ENCODE measurements around the gene TRPV6. TPM values are rescaled to one million over a fixed set of nuclear protein-coding genes. Genes with fewer than 3 reads are reported as not detected.

The TRPV6 gene
- total RNA-seq, 1 donor from 2014 or later = not detected

DNA sequence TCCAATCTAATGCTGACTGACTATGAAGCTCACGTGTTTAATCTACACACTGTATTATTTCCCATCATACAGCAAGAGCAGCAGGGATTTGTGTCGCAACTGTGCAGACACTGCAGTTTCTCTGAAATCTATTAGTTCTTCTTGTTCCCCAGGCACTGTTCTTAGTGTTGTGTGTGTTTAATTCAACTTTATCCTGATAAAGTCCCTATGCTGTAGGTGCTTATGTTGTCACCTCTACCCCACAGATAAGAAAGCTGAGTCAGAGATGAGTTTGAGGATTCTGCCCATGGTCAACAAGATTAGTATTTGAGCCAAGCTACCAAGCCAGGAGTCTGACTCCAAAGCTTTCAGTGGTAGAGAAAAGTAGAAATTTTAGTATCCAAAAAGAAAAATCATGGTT lies 53.1 kb downstream of the TRPV6 start:
- TF ChIP-seq, protein P1, sequence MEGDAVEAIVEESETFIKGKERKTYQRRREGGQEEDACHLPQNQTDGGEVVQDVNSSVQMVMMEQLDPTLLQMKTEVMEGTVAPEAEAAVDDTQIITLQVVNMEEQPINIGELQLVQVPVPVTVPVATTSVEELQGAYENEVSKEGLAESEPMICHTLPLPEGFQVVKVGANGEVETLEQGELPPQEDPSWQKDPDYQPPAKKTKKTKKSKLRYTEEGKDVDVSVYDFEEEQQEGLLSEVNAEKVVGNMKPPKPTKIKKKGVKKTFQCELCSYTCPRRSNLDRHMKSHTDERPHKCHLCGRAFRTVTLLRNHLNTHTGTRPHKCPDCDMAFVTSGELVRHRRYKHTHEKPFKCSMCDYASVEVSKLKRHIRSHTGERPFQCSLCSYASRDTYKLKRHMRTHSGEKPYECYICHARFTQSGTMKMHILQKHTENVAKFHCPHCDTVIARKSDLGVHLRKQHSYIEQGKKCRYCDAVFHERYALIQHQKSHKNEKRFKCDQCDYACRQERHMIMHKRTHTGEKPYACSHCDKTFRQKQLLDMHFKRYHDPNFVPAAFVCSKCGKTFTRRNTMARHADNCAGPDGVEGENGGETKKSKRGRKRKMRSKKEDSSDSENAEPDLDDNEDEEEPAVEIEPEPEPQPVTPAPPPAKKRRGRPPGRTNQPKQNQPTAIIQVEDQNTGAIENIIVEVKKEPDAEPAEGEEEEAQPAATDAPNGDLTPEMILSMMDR (IDR thresholded peaks at IDR 0.05) = no peak
- Histone ChIP-seq H3K4me3 (no peak overlapping the region), H3K27me3 (no peaks in the 10 kb centered on the region), H3K27ac (no peak overlapping the region), H3K36me3 (no peaks in the 10 kb centered on the region), H3K9me3 (no peaks in the 10 kb centered on the region), H3K4me1 (no peaks in the 10 kb centered on the region)
- intact Hi-C loops (cut with DNase I) = no loop called here
- no peak for DNase-seq (ENCODE audit: low spot score in 2 of 2)

DNA sequence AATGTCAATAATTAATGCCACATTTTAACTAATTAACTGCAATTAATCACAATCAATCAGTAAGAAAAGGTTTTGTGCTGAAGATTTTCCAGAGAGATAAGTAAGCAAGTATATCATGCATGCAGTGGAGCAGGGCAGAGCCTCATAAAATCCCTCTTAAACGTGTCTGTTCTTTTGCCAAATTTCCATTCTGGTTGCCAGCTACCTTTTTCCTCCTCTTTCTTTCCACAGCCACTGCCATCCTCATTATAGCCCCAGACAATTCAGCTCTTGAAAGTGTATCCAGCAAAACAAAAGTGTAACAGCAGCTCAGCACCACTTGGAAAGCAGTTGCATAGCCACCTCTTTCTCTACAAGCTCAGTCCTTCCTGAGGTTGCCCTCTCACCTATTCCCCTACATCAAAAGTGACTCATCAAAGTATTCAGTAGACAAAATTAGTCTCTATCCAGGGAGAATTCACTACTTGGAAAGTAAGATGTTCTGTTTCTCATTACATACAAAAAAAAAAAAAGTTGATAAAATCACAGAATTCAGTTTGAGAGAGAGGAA lies 57.5 kb downstream of the TRPV6 start:
- H3K36me3 ChIP-seq = no peaks in the 10 kb centered on the region
- no peaks in the 10 kb centered on the region for H3K4me1 ChIP-seq
- H3K4me3 ChIP-seq = no peak overlapping the region
- TF ChIP-seq, protein P1 (IDR thresholded peaks at IDR 0.05) = no peak
- H3K9me3 ChIP-seq = no peaks in the 10 kb centered on the region
- DNase-seq (ENCODE audit: low spot score in 2 of 2) = no peak
- H3K27me3 ChIP-seq = no peaks in the 10 kb centered on the region
- intact Hi-C loops (cut with DNase I) = no loop called here
- H3K27ac ChIP-seq = no peak overlapping the region

DNA sequence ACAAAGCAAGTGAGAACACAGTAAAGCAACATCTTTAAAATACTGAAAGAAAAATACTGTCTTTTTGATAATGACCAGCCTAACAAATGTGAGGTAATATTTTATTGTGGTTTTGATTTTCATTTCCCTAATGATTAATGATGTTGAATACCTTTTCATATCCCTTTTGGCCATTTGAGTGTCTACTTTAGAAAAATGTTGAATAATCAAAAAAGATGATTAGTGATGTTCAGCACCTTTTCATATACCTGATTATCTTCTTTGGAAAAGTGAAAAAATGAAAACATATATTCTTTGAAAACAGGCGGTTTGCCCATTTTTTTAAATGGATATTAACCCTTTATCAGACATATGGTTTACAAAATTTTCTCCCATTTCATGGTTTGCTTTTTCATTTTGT lies 62.8 kb downstream of the TRPV6 start:
- Histone ChIP-seq H3K36me3 (no peaks in the 10 kb centered on the region), H3K4me3 (no peak overlapping the region), H3K27ac (no peak overlapping the region), H3K9me3 (no peaks in the 10 kb centered on the region), H3K27me3 (no peaks in the 10 kb centered on the region), H3K4me1 (no peaks in the 10 kb centered on the region)
- no peak for DNase-seq (ENCODE audit: low spot score in 2 of 2)
- intact Hi-C loops (cut with DNase I) = no loop called here
- TF ChIP-seq, protein P1 (IDR thresholded peaks at IDR 0.05) = no peak

Other genes starting within 250 kb of the TRPV6 start
- gene PRSS1, start 136.3 kb downstream of the TRPV6 start, total RNA-seq = not detected
- gene PRSS2, start 114.8 kb downstream of the TRPV6 start, total RNA-seq = not detected
- gene EPHB6, start 30.7 kb downstream of the TRPV6 start, total RNA-seq = 13.1 TPM
- gene TRPV5, start 48.0 kb upstream of the TRPV6 start, total RNA-seq = not detected
- not detected for gene LLCFC1, start 53.7 kb upstream of the TRPV6 start, total RNA-seq
- not detected for gene KEL, start 76.6 kb upstream of the TRPV6 start, total RNA-seq
- not detected for gene OR9A2, start 141.4 kb upstream of the TRPV6 start, total RNA-seq
- gene OR6V1, start 166.6 kb upstream of the TRPV6 start, total RNA-seq = not detected
- gene PIP, start 246.3 kb upstream of the TRPV6 start, total RNA-seq = not detected